Ramos (cell line): ENCODE data around the gene GYS1.
"Not testable (repeated sequence)": the region's sequence is repeated elsewhere in the genome, so short reads cannot be mapped to it uniquely, and the experiment has no call there.

Source experiments
- in situ Hi-C: fragments of 300-500 bp; cut with MboI; formaldehyde crosslinking; loops from one replicate; pipeline ENCODE4 v1.14.3; 2022; ENCODE audit warnings: low sequenced_read_pairs; ENCODE audit not compliant: unreplicated experiment

GYS1 gene

DNA sequence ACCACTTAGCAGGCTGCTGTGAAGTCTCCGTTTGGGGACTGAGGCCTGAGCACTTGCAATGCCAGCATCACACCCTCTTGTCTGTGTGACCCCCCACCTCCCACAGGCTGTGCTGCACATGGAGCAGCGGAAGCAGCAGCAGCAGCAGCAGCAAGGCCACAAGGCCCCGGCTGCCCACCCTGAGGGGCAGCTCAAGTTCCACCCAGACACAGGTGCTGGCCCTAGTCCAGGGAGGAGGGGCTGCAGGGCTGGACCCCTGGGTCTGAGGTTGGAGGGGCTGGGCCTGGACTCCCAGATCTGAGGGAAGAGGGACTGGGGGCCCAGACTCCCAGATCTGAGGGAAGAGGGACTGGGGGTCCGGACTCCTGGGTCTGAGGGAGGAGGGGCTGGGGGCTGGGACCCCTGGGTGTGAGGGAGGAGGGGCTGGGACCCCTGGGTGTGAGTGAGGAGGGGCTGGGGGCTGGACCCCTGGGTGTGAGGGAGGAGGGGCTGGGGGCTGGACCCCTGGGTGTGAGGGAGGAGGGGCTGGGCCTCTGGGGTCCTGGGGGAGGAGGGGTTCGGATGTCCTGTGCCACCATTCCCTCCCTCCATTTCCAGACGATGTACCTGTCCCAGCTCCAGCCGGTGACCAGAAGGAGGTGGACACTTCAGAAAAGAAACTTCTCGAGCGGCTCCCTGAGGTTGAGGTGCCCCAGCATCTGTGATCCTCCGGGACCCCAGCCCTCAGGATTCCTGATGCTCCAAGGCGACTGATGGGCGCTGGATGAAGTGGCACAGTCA, 71.2 kb downstream of the GYS1 start:
- in situ Hi-C loops, result no loop called here

- in situ Hi-C loops, result no loop called here
Observed at GRCh38 chr19:48920949-48921348, 72.2 kb downstream of the GYS1 start.

DNA sequence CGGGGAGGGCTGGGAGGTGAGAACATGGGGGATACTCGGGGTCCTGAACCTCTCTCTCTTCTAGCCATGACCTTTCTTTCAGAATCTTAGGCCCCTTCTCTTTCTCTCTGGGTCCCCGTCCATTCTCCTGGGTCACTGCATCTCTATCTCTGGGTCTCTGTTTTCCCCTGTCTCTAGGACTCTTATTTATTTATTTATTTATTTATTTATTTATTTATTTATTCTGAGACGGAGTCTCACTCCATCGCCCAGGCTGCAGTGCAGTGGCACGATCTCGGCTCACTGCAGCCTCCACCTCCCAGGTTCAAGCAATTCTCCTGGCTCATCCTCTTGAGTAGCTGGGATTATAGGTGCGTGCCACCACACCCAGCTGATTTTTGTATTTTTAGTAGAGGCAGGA, 73.8 kb downstream of the GYS1 start:
- in situ Hi-C loops, result not testable (repeated sequence)

- in situ Hi-C loops, result no loop called here
Observed at GRCh38 chr19:48918801-48919247, 74.3 kb downstream of the GYS1 start.
